Epithelial cell of esophagus (primary cell): ENCODE results near the gene ACOT4.
"Not testable (repeated sequence)": the region's sequence is repeated elsewhere in the genome, so short reads cannot be mapped to it uniquely, and the experiment has no call there.

Experiments used
- DNase-seq: peaks from one replicate; pipeline ENCODE4 v3.0.0; 2010; ENCODE audit warnings: low read depth
- H3K4me3 ChIP-seq: 2 replicates; pipeline ENCODE4 v1.5.1; 2011; ENCODE audit warnings: mild to moderate bottlenecking, low read length, control low read depth
- CTCF ChIP-seq: IDR thresholded peaks from 2 replicates; pipeline ENCODE4 v1.5.1; 2011; ENCODE audit warnings: low read depth, mild to moderate bottlenecking, low read length, control low read depth, inconsistent platforms; ENCODE audit not compliant: insufficient read depth; ENCODE audit errors: missing control alignments

ACOT4 gene

GRCh38 chr14:73591690-73592449, at the start of gene ACOT4:
Gene ACOT4 (plus strand): TSS chr14:73591873. CDS start chr14:73591960, 87 bp downstream.
- peak within 1 kb of the TSS; percentile 50 for H3K4me3 ChIP-seq
- no peak for TF ChIP-seq CTCF
- DNase-seq = peak; percentile 51

GRCh38 chr14:73542961-73543360, 48.7 kb upstream of the ACOT4 start:
- DNase-seq, H3K4me3 ChIP-seq: not testable (repeated sequence)

DNA sequence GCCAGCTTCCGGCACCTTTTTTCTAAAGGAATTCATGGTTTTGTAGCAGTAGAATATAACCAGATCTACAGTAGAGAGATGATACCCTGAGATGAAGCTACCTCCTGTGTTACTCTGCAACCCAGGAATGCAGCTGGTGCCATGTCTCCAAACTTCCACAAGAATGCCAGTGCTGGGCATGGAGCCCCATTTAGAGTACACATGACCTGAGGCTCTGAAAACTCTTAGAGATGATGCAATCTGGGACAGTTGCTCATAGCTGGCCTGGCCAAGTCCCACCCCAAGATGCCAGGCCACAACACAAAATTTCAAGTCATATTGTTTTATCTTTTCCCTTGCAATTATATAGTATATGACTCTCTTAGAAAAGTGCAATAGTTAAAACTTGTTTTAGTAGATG, 46.3 kb upstream of the ACOT4 start:
- not testable (repeated sequence) for H3K4me3 ChIP-seq, DNase-seq

DNA sequence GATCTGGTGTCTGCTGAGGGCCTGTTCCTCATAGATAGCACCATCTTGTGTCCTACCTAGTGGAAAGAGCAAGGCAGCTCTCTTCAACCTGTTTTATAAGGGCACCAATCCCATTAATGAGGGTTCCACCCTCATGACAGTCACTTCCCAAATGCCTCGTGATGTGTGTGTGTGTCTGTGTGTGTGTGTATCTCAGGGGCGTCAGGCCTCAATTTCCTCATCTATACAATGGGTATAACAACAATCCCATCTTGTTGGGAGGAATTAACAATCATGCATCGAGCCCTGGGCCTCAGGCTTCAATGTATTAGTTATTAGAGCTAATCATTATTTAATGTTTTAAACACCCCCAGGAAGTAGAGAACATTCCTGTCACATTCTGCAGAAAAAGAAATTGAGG, 42.6 kb upstream of the ACOT4 start:
- DNase-seq, H3K4me3 ChIP-seq: not testable (repeated sequence)

- H3K4me3 ChIP-seq, DNase-seq: not testable (repeated sequence)
These were observed 41.7 kb upstream of the ACOT4 start for GRCh38 chr14:73549889-73550524.

DNA sequence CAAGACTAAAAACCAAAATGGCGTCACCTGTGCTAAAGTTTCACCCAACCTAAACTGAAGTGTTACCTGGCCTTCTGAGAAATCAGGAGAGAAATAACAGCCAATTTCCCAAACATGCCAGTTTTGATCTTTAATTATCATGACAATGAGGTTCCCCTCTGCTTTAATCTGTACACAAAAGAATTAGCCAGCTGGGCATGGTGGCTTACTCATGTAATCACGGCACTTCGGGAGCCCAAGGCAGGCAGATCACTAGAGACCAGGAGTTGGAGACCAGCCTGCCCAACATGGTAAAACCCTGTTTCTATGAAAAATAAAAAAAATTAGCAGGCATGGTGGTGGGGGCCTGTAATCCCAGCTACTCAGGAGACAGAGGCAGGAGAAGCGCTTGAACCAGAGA, 37.8 kb upstream of the ACOT4 start:
- H3K4me3 ChIP-seq = no peak overlapping the region
- no peak for DNase-seq
- TF ChIP-seq CTCF = no peak

DNA sequence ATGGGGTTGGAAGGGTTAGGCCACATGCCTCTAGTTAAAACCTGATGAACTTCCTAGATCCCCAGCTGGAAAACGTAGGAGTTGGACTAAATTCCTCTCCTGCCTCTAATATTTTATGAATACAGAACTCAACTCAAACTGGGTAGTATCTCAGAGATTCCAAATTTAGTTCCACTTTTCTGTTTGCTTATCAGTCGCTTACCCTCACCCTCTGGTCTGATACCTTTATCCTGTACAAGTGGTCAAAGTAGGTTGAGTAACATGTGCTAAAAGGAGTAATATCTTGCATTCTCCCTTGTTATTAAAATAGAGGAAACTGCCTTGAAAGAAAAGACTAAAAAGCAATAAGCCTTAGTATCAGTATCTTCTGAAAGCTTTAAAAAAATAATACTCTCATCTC, 34.5 kb upstream of the ACOT4 start:
- not testable (repeated sequence) for H3K4me3 ChIP-seq, DNase-seq

DNA sequence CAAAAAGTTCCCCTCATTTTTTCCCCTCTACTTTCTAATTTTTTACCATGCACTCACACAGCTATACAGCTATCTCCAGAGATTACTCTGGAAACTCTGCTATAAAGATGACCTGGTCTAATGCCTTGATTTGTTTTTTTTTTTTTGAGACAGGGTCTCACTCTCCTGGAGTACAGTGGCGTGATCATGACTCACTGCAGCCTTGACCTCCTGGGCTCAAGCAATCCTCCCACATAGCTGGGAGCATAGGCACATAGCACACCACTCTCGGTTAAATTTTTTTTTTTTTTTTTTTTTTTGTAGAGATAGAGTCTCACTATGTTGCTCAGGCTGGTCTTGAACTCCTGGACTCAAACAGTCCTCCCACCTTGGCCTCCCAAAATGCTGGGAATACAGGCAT, 33.4 kb upstream of the ACOT4 start:
- DNase-seq, H3K4me3 ChIP-seq: not testable (repeated sequence)

DNA sequence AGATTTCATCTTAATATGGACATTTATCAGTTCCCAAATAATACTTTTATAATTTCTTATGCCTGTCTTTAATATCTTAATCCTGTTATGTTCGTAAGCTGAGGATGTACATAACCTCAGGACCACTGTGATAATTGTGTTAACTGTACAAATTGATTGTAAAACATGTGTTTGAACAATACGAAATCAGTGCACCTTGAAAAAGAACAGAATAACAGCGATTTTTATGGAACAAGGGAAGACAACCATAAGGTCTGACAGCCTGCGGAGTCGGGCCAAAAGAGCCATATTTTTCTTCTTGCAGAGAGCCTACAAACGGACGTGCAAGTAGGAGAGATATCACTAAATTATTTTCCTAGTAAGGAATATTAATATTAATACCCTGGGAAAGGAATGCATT, 29.4 kb upstream of the ACOT4 start:
- DNase-seq, H3K4me3 ChIP-seq: not testable (repeated sequence)

DNA sequence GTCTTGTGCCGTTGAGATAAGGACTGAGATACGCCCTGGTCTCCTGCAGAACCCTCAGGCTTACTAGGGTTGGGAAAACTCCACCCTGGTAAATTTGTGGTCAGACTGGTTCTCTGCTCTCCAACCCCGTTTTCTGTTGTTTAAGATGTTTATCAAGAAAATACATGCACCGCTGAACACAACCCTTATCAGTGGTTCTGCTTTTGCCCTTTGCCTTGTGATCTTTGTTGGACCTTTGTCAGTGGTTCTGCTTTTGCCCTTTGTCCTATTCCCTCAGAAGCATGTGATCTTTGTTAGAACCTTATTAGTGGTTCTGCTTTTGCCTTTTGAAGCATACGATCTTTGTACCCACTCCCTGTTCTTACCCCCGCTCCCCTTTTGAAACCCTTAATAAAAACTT, 29.0 kb upstream of the ACOT4 start:
- not testable (repeated sequence) for H3K4me3 ChIP-seq, DNase-seq

DNA sequence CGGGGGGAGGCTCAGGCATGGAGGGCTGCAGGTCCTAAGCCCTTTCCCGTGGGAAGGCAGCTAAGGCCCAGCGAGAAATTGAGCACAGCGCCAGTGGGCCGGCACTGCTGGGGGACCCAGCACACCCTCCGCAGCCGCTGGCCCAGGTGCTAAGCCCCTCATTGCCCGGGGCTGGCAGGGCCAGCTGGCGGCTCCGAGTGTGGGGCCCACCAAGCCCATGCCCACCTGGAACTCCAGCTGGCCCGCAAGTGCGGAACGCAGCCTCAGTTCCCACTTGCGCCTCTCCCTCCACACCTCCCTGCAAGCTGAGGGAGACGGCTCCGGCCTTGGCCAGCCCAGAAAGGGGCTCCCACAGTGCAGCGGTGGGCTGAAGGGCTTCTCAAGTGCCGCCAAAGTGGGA, 25.2 kb upstream of the ACOT4 start:
- DNase-seq, H3K4me3 ChIP-seq: not testable (repeated sequence)

- not testable (repeated sequence) for DNase-seq, H3K4me3 ChIP-seq
These were observed 24.7 kb upstream of the ACOT4 start for GRCh38 chr14:73566935-73567334.

DNA sequence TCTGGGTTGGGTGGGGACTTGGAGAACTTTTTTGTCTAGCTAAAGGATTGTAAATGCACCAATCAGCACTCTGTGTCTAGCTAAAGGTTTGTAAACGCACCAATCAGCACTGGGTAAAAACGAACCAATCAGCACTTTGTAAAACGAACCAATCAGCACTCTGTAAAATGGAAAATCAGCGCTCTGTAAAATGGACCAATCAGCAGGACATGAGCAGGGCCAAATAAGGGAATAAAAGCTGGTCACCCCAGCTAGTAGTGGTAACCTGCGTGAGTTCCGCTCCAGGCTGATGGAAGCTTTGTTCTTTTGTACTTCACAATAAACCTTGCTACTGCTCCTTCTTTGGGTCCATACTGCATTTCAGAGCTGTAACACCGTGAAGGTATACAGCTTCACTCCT, 24.3 kb upstream of the ACOT4 start:
- no peak for TF ChIP-seq CTCF
- no peak overlapping the region for H3K4me3 ChIP-seq
- DNase-seq = no peak
